GM12878 (cell line): Measurements from ENCODE around the gene SNAPC2. TPM values are rescaled to one million over a fixed set of nuclear protein-coding genes. Genes with fewer than 3 reads are reported as not detected.

Source experiments
- ATF7 ChIP-seq: fragments of 450-650 bp; IDR thresholded peaks from 2 replicates; pipeline ENCODE4 v1.6.1; 2016; ENCODE audit warnings: low read depth, mild to moderate bottlenecking
- CBX3 ChIP-seq: fragments of 200-600 bp; sonication (generic); IDR thresholded peaks from 2 replicates; pipeline ENCODE4 v1.6.1; 2016; ENCODE audit warnings: low read depth, borderline replicate concordance
- CEBPZ ChIP-seq: fragments of 150-350 bp; IDR thresholded peaks from 2 replicates; pipeline ENCODE4 v1.6.1; 2016; ENCODE audit warnings: low read depth, low read length
- ELK1 ChIP-seq: IDR thresholded peaks from 2 replicates; pipeline ENCODE4 v1.6.1; 2012; ENCODE audit warnings: low read depth, low read length, improper control_type of control experiment
- FOXM1 ChIP-seq: IDR thresholded peaks from 2 replicates; pipeline ENCODE4 v1.6.1; 2012; ENCODE audit warnings: low read depth, mild to moderate bottlenecking, inconsistent platforms, low read length, moderate library complexity
- HDGF ChIP-seq: fragments of 450-650 bp; IDR thresholded peaks from 2 replicates; pipeline ENCODE4 v1.6.1; 2016; ENCODE audit warnings: antibody characterized with exemption
- IRF4 ChIP-seq: IDR thresholded peaks from 2 replicates; pipeline ENCODE4 v1.6.1; 2011; ENCODE audit warnings: low read depth, low read length
- MTA3 ChIP-seq: IDR thresholded peaks from 2 replicates; pipeline ENCODE4 v1.6.1; 2012; ENCODE audit warnings: low read length, inconsistent platforms, borderline replicate concordance
- PML ChIP-seq: IDR thresholded peaks from 2 replicates; pipeline ENCODE4 v1.6.1; 2012; ENCODE audit warnings: low read length, inconsistent platforms
- PRDM15 ChIP-seq: fragments of 450-650 bp; formaldehyde crosslinking; IDR thresholded peaks from 2 replicates; pipeline ENCODE4 v1.4.0; 2020; ENCODE audit warnings: mild to moderate bottlenecking, moderate library complexity
- RAD21 ChIP-seq: IDR thresholded peaks from 2 replicates; pipeline ENCODE4 v1.6.1; 2011; ENCODE audit warnings: mild to moderate bottlenecking, low read depth, low read length, moderate library complexity; ENCODE audit not compliant: insufficient read depth
- RAD51 ChIP-seq: fragments of 450-650 bp; IDR thresholded peaks from 2 replicates; pipeline ENCODE4 v1.6.1; 2016; ENCODE audit warnings: moderate library complexity, mild to moderate bottlenecking, inconsistent platforms
- RUNX3 ChIP-seq: IDR thresholded peaks from 2 replicates; pipeline ENCODE4 v1.6.1; 2012; ENCODE audit warnings: low read length, inconsistent platforms
- SIN3A ChIP-seq: IDR thresholded peaks from 2 replicates; pipeline ENCODE4 v1.6.1; 2012; ENCODE audit warnings: low read depth, low read length, improper control_type of control experiment
- SMARCA5 ChIP-seq: fragments of 450-650 bp; IDR thresholded peaks from 2 replicates; pipeline ENCODE4 v1.6.1; 2017; ENCODE audit warnings: mild to moderate bottlenecking
- SPI1 ChIP-seq: IDR thresholded peaks from 2 replicates; pipeline ENCODE4 v1.6.1; 2011; ENCODE audit warnings: low read depth, mild to moderate bottlenecking, low read length, moderate library complexity, borderline replicate concordance; ENCODE audit not compliant: insufficient read depth
- SRF ChIP-seq, 2 experiments: IDR thresholded peaks; 2 replicates each; pipeline ENCODE4 v1.6.1; 2011; ENCODE audit warnings: low read depth in 2 of 2, low read length in 2 of 2, mild to moderate bottlenecking in 1 of 2, moderate library complexity in 1 of 2
- TAF1 ChIP-seq: IDR thresholded peaks from 2 replicates; pipeline ENCODE4 v1.6.1; 2011; ENCODE audit warnings: mild to moderate bottlenecking, low read depth, low read length, borderline replicate concordance
- TARDBP ChIP-seq: IDR thresholded peaks from 2 replicates; pipeline ENCODE4 v1.6.1; 2016; ENCODE audit warnings: borderline replicate concordance
- ZNF24 ChIP-seq: fragments of 450-650 bp; IDR thresholded peaks from 2 replicates; pipeline ENCODE4 v1.6.1; 2017; ENCODE audit warnings: antibody characterized with exemption, mild to moderate bottlenecking
- ZNF384 ChIP-seq: IDR thresholded peaks from 2 replicates; pipeline ENCODE4 v1.6.1; 2012; ENCODE audit warnings: low read depth, mild to moderate bottlenecking, low read length, improper control_type of control experiment, borderline replicate concordance
- polyA plus RNA-seq, 11 experiments: library from polyadenylated mRNA; depleted of rRNA in 4 of 11; unstranded in 6 of 11; stranded (reverse) in 5 of 11; fragments of >200 nt; fragmentation: Nextera tagmentation in 4 of 11; fragmentation: Illumina TruSeq in 1 of 11; extraction: Ambion mirVana in 4 of 11; extraction: Trizol in 1 of 11; gene quantifications; 1 replicate in 1 of 11; 2 replicates in 10 of 11; pipeline versions ENCODE4 v1.2.1 to v1.2.3, GENCODE V29; 2011 to 2016; ENCODE audit warnings: inconsistent platforms in 2 of 11, missing spikeins in 2 of 11, low read depth in 1 of 11
- total RNA-seq, 4 experiments: library from RNA; depleted of rRNA in 3 of 4; stranded (reverse); fragments of >200 nt in 3 of 4; fragmentation: Illumina TruSeq in 1 of 4; extraction: Trizol in 1 of 4; gene quantifications; 2 replicates each; pipeline versions ENCODE4 v1.2.1 to v1.2.3, GENCODE V29; 2013 to 2021

SNAPC2 gene
- total and polyA plus RNA-seq, 10 of the 15 experiments (the other 5 are each of a cell fraction or from before 2014, with no cell fraction given) = 0.19 to 20.8 (median 12.6) TPM

- no peak for TF ChIP-seq TAF1
- no peak for TF ChIP-seq RAD51
- no peak for TF ChIP-seq SIN3A
- no peak for TF ChIP-seq ZNF24
- no peak for TF ChIP-seq TARDBP
- TF ChIP-seq HDGF = no peak
- TF ChIP-seq ZNF384 = no peak
- no peak for TF ChIP-seq RUNX3
- TF ChIP-seq ATF7 = no peak
- TF ChIP-seq CBX3 = no peak
- no peak for TF ChIP-seq ELK1
- TF ChIP-seq CEBPZ = no peak
- TF ChIP-seq SPI1 = no peak
- TF ChIP-seq IRF4 = no peak
- TF ChIP-seq RAD21 = peak; percentile 69
- no peak for TF ChIP-seq PML
- 0 out of 2 replicates have a peak, but pooled peaks have one; percentile 22 for TF ChIP-seq SMARCA5
- no peak for TF ChIP-seq PRDM15 (CRISPR knock-in tag)
- TF ChIP-seq SRF (IDR thresholded peaks at IDR 0.05; ENCODE audit: low read depth in 2 of 2, low read length in 2 of 2) = no peak
- TF ChIP-seq FOXM1 = no peak
- TF ChIP-seq MTA3 = no peak
These were observed 50.7 kb downstream of the SNAPC2 start (continued) for GRCh38 chr19:7970716-7971448.
